VCaP (cell line): ENCODE data around the gene RBM20.
A peak's percentile ranks its signal among the peaks of the same experiment; 100 is the strongest.

Experiments
- H3K27ac ChIP-seq: fragments of 450-650 bp; 2 replicates; pipeline ENCODE4 v1.5.1; 2017
- TF ChIP-seq, protein P1 (sequence below): fragments of 450-650 bp; conservative IDR thresholded peaks from 2 replicates; pipeline ENCODE4 v1.5.1; 2017; ENCODE audit warnings: mild to moderate bottlenecking, moderate library complexity

Gene RBM20

GRCh38 chr10:110818311-110819256 lies 174.4 kb downstream of the RBM20 start:
- H3K27ac ChIP-seq: peak overlapping the region; percentile 85
- TF ChIP-seq, protein P1, sequence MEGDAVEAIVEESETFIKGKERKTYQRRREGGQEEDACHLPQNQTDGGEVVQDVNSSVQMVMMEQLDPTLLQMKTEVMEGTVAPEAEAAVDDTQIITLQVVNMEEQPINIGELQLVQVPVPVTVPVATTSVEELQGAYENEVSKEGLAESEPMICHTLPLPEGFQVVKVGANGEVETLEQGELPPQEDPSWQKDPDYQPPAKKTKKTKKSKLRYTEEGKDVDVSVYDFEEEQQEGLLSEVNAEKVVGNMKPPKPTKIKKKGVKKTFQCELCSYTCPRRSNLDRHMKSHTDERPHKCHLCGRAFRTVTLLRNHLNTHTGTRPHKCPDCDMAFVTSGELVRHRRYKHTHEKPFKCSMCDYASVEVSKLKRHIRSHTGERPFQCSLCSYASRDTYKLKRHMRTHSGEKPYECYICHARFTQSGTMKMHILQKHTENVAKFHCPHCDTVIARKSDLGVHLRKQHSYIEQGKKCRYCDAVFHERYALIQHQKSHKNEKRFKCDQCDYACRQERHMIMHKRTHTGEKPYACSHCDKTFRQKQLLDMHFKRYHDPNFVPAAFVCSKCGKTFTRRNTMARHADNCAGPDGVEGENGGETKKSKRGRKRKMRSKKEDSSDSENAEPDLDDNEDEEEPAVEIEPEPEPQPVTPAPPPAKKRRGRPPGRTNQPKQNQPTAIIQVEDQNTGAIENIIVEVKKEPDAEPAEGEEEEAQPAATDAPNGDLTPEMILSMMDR: no peak

- TF ChIP-seq, protein P1: no peak
- peak overlapping the region; percentile 85 for H3K27ac ChIP-seq
These were observed 176.2 kb downstream of the RBM20 start for GRCh38 chr10:110820321-110820814.

GRCh38 chr10:110821508-110821907 lies 177.4 kb downstream of the RBM20 start:
- TF ChIP-seq, protein P1: no peak
- peak overlapping the region; percentile 85 for H3K27ac ChIP-seq

GRCh38 chr10:110822035-110822711 lies 178.0 kb downstream of the RBM20 start:
- H3K27ac ChIP-seq: peak overlapping the region; percentile 85
- TF ChIP-seq, protein P1: no peak

DNA sequence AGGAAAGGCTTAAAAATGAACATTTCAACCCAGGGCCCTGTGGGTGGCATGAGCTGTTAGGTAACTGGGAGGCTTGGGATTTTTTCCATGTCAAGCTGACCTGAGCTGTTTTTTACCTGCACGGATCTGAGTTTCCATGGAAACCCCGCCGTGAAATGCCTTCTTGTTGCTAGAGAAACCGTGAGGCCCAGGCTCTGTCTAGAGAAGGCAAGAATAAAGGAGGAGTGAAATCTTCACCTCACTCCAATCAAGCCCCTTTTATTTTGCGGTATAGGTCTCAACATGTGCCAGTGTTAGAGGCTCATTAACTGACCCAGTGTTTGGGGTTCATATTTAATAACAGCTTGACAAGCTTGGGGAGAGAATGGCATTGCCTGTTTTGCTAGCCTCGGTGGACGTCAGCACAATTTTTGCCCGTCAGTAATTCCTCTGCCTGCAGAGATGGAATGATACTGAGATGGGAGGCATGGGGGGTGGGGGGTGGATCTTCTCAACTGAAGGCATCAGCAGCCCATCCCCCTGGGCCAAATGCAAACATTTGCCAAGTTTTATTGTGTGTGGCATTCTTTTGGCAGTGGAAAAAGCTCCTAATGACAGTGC lies 178.7 kb downstream of the RBM20 start:
- TF ChIP-seq, protein P1: no peak
- peak overlapping the region; percentile 85 for H3K27ac ChIP-seq

- peak overlapping the region; percentile 85 for H3K27ac ChIP-seq
- TF ChIP-seq, protein P1: no peak
These were observed 180.0 kb downstream of the RBM20 start for GRCh38 chr10:110824152-110824441.

DNA sequence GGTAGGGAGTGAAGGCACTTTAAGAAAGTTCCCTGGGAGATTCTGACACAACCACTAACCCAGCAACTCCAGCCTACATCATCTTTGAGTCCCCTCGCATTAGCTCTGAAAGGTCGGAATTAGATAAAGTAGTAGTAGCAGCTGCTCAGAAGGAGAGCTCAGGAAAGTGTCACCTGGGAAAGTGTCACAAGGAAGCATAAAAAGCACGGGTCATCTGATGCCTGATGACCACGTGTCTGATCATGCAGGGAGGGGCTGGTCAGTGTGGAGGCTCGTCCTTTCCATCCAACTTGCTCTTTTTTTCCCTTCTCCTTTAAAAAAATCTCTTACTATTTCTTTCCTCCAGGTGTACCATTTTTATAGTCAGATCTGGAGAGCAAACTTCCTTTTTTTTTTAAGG lies 180.5 kb downstream of the RBM20 start:
- TF ChIP-seq, protein P1: no peak
- peak overlapping the region; percentile 85 for H3K27ac ChIP-seq
